Right lobe of liver (tissue), 4 donors: Measurements from ENCODE around the gene ABHD8.

Experiments used
- CTCF ChIP-seq, 4 donors: fragments of 200-600 bp in 3 of 4; fragments of 450-650 bp in 1 of 4; IDR thresholded peaks; one replicate each; pipeline versions ENCODE4 v1.5.1 to v1.8.0; 2016 to 2022; ENCODE audit warnings: antibody characterized with exemption in 4 of 4, mild to moderate bottlenecking in 2 of 4
- POLR2A ChIP-seq: fragments of 450-650 bp; IDR thresholded peaks from one replicate; pipeline ENCODE4 v1.6.1; 2017; ENCODE audit warnings: antibody characterized with exemption, mild to moderate bottlenecking
- donor health status: DM: no; HTN: no; CAD: no.
- donor health status: DM: no; HTN: no; CAD: no.
- donor health status: DM: no; HTN: yes; CAD: no.

DNA sequence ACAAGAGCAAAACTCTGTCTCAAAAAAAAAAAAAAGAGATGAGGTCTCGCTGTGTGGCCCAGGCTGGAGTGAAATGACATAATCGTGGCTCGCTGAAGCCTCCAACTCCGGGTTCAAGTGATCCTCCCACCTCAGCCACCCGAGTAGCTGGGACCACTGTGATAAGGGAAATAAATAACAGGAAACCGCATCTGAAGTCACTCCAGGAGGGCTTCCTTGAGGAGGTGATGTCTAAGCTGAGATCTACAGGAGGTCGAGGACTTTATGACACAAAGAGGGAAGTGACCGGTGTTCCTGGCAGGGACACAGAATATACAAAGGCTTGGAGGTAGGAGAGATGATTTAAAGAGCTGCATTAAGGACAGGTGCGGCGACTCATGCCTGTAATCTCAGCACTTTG is 48.6 kb downstream of the ABHD8 start:
- no peak for TF ChIP-seq CTCF (IDR thresholded peaks at IDR 0.05)
- no peak for TF ChIP-seq POLR2A
